Peyer's patch (tissue), 4 donors: ENCODE measurements around the gene MTIF2.

Experiments
- CTCF ChIP-seq, 6 experiments: fragments of 450-650 bp in 4 of 6; fragments of 200-600 bp in 2 of 6; sonication (generic) in 1 of 6; IDR thresholded peaks; one replicate each; pipeline ENCODE4 v1.5.1; 2017 to 2019; ENCODE audit warnings: antibody characterized with exemption in 6 of 6, mild to moderate bottlenecking in 3 of 6, moderate library complexity in 1 of 6
- POLR2A ChIP-seq, 2 donors: fragments of 450-650 bp; IDR thresholded peaks; one replicate each; pipeline ENCODE4 v1.5.1; 2017; ENCODE audit warnings: antibody characterized with exemption in 2 of 2, mild to moderate bottlenecking in 2 of 2, moderate library complexity in 2 of 2

- TF ChIP-seq CTCF (IDR thresholded peaks at IDR 0.05) (no peak), POLR2A (IDR thresholded peaks at IDR 0.05) (no peak)
These were observed 40.4 kb upstream of the MTIF2 start for GRCh38 chr2:55309446-55309845.
